ENCODE results near the gene CTIF.

DNA sequence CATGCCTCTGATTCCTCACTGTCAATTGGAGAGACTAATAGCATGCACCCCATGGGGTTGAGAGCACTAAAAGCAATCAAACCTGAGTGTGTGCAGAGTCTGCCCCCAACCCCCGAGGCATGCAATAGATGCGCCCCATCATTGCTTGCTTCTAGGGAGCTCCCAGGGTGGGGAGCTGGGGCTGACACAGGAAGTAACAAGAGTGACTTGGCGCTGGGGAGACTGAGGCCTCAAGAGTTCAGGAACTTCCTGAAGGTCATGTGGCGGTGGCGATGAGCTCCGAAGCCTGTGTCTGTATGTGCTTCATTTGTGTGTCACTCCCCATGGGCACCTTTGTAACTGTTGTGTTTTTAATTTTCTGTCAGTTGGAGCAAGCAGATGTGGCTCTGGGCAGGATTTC lies 61.2 kb downstream of the CTIF start:
- TF ChIP-seq POLR2AphosphoS5 (IDR thresholded peaks at IDR 0.05; ENCODE audit: low read depth, low read length) = no peak
- TF ChIP-seq POLR2A (IDR thresholded peaks at IDR 0.05; ENCODE audit: low read depth, low read length) = no peak
- TF ChIP-seq SPI1 (IDR thresholded peaks at IDR 0.05; ENCODE audit: low read depth, low read length) = no peak

Data from GM12891 (cell line).